ENCODE data around the gene FBXW8.

FBXW8 gene

GRCh38 chr12:117023998-117024960 lies 113.5 kb downstream of the FBXW8 start:
- Histone ChIP-seq H3K4me1 (ENCODE audit: insufficient read depth, low read length) (no peaks in the 10 kb centered on the region), H3K4me3 (ENCODE audit: low read depth in 1 of 2, low read length in 2 of 2) (no peak overlapping the region), H3K36me3 (ENCODE audit: insufficient read depth, low read length) (peaks cover 46% of the 10 kb centered on the region), H3K27ac (ENCODE audit: low read depth, low read length) (no peak overlapping the region), H3K9ac (ENCODE audit: low read length) (no peak overlapping the region), H3K27me3 (ENCODE audit: control insufficient read depth in 1 of 2, insufficient read depth in 2 of 2, low read length in 2 of 2) (no peaks in the 10 kb centered on the region), H3K9me3 (ENCODE audit: low read length) (no peaks in the 10 kb centered on the region)

GRCh38 chr12:117024961-117025480 lies 114.3 kb downstream of the FBXW8 start:
- H3K9ac ChIP-seq (ENCODE audit: low read length), result no peak overlapping the region
- H3K9me3 ChIP-seq (ENCODE audit: low read length), result no peaks in the 10 kb centered on the region
- H3K4me1 ChIP-seq (ENCODE audit: insufficient read depth, low read length), result no peaks in the 10 kb centered on the region
- H3K4me3 ChIP-seq (ENCODE audit: low read depth in 1 of 2, low read length in 2 of 2), result no peak overlapping the region
- no peaks in the 10 kb centered on the region for H3K27me3 ChIP-seq (ENCODE audit: control insufficient read depth in 1 of 2, insufficient read depth in 2 of 2, low read length in 2 of 2)
- no peak overlapping the region for H3K27ac ChIP-seq (ENCODE audit: low read depth, low read length)
- H3K36me3 ChIP-seq (ENCODE audit: insufficient read depth, low read length), result peaks cover 48% of the 10 kb centered on the region

GRCh38 chr12:117025481-117026151 lies 114.9 kb downstream of the FBXW8 start:
- Histone ChIP-seq H3K4me3 (ENCODE audit: low read depth in 1 of 2, low read length in 2 of 2) (no peak overlapping the region), H3K9ac (ENCODE audit: low read length) (no peak overlapping the region), H3K36me3 (ENCODE audit: insufficient read depth, low read length) (peaks cover 44% of the 10 kb centered on the region), H3K4me1 (ENCODE audit: insufficient read depth, low read length) (no peaks in the 10 kb centered on the region), H3K27ac (ENCODE audit: low read depth, low read length) (no peak overlapping the region), H3K9me3 (ENCODE audit: low read length) (no peaks in the 10 kb centered on the region), H3K27me3 (ENCODE audit: control insufficient read depth in 1 of 2, insufficient read depth in 2 of 2, low read length in 2 of 2) (no peaks in the 10 kb centered on the region)

- no peak overlapping the region for H3K27ac ChIP-seq (ENCODE audit: low read depth, low read length)
- H3K9ac ChIP-seq (ENCODE audit: low read length), result no peak overlapping the region
- peaks cover 40% of the 10 kb centered on the region for H3K36me3 ChIP-seq (ENCODE audit: insufficient read depth, low read length)
These were observed 115.6 kb downstream of the FBXW8 start for GRCh38 chr12:117026343-117026742.

GRCh38 chr12:117026921-117027250 lies 116.1 kb downstream of the FBXW8 start:
- Histone ChIP-seq H3K4me1 (ENCODE audit: insufficient read depth, low read length) (no peaks in the 10 kb centered on the region), H3K36me3 (ENCODE audit: insufficient read depth, low read length) (peaks cover 40% of the 10 kb centered on the region), H3K4me3 (ENCODE audit: low read depth in 1 of 2, low read length in 2 of 2) (no peak overlapping the region), H3K9ac (ENCODE audit: low read length) (no peak overlapping the region), H3K27ac (ENCODE audit: low read depth, low read length) (no peak overlapping the region), H3K9me3 (ENCODE audit: low read length) (no peaks in the 10 kb centered on the region), H3K27me3 (ENCODE audit: control insufficient read depth in 1 of 2, insufficient read depth in 2 of 2, low read length in 2 of 2) (no peaks in the 10 kb centered on the region)

More at GRCh38 chr12:117026343-117026742, 115.6 kb downstream of the FBXW8 start:
- Histone ChIP-seq H3K4me3 (ENCODE audit: low read depth in 1 of 2, low read length in 2 of 2) (no peak overlapping the region), H3K27me3 (ENCODE audit: control insufficient read depth in 1 of 2, insufficient read depth in 2 of 2, low read length in 2 of 2) (no peaks in the 10 kb centered on the region), H3K4me1 (ENCODE audit: insufficient read depth, low read length) (no peaks in the 10 kb centered on the region), H3K9me3 (ENCODE audit: low read length) (no peaks in the 10 kb centered on the region)

- H3K9me3 ChIP-seq (ENCODE audit: low read length), result no peaks in the 10 kb centered on the region
- H3K27ac ChIP-seq (ENCODE audit: low read depth, low read length), result no peak overlapping the region
- no peak overlapping the region for H3K4me3 ChIP-seq (ENCODE audit: low read depth in 1 of 2, low read length in 2 of 2)
- H3K36me3 ChIP-seq (ENCODE audit: insufficient read depth, low read length), result peaks cover 40% of the 10 kb centered on the region
- H3K9ac ChIP-seq (ENCODE audit: low read length), result no peak overlapping the region
- H3K27me3 ChIP-seq (ENCODE audit: control insufficient read depth in 1 of 2, insufficient read depth in 2 of 2, low read length in 2 of 2), result no peaks in the 10 kb centered on the region
- H3K4me1 ChIP-seq (ENCODE audit: insufficient read depth, low read length), result peaks cover 2% of the 10 kb centered on the region
These were observed 116.7 kb downstream of the FBXW8 start for GRCh38 chr12:117027251-117028086.

- H3K9ac ChIP-seq (ENCODE audit: low read length), result no peak overlapping the region
- H3K4me1 ChIP-seq (ENCODE audit: insufficient read depth, low read length), result peaks cover 10% of the 10 kb centered on the region
- no peak overlapping the region for H3K27ac ChIP-seq (ENCODE audit: low read depth, low read length)
- no peak overlapping the region for H3K4me3 ChIP-seq (ENCODE audit: low read depth in 1 of 2, low read length in 2 of 2)
- H3K27me3 ChIP-seq (ENCODE audit: control insufficient read depth in 1 of 2, insufficient read depth in 2 of 2, low read length in 2 of 2), result peaks cover 0 to 5% of the 10 kb centered on the region in 2 donors
- no peaks in the 10 kb centered on the region for H3K9me3 ChIP-seq (ENCODE audit: low read length)
- peaks cover 40% of the 10 kb centered on the region for H3K36me3 ChIP-seq (ENCODE audit: insufficient read depth, low read length)
These were observed 117.5 kb downstream of the FBXW8 start for GRCh38 chr12:117028254-117028653.

- Histone ChIP-seq H3K9ac (ENCODE audit: low read length) (no peak overlapping the region), H3K27me3 (ENCODE audit: control insufficient read depth in 1 of 2, insufficient read depth in 2 of 2, low read length in 2 of 2) (peaks cover 9 to 24% of the 10 kb centered on the region in 2 donors), H3K9me3 (ENCODE audit: low read length) (no peaks in the 10 kb centered on the region), H3K4me3 (ENCODE audit: low read depth in 1 of 2, low read length in 2 of 2) (no peak overlapping the region), H3K4me1 (ENCODE audit: insufficient read depth, low read length) (peaks cover 21% of the 10 kb centered on the region), H3K36me3 (ENCODE audit: insufficient read depth, low read length) (peaks cover 28% of the 10 kb centered on the region), H3K27ac (ENCODE audit: low read depth, low read length) (no peak overlapping the region)
These were observed 119.6 kb downstream of the FBXW8 start for GRCh38 chr12:117030187-117030900.

GRCh38 chr12:117031843-117032592 lies 121.3 kb downstream of the FBXW8 start:
- Histone ChIP-seq H3K27ac (ENCODE audit: low read depth, low read length) (no peak overlapping the region), H3K9ac (ENCODE audit: low read length) (no peak overlapping the region), H3K9me3 (ENCODE audit: low read length) (no peaks in the 10 kb centered on the region)

More at GRCh38 chr12:117031843-117032592, 121.3 kb downstream of the FBXW8 start:
- H3K27me3 ChIP-seq (ENCODE audit: control insufficient read depth in 1 of 2, insufficient read depth in 2 of 2, low read length in 2 of 2), result peaks cover 12 to 33% of the 10 kb centered on the region in 2 donors
- H3K36me3 ChIP-seq (ENCODE audit: insufficient read depth, low read length), result peaks cover 20% of the 10 kb centered on the region
- H3K4me1 ChIP-seq (ENCODE audit: insufficient read depth, low read length), result peaks cover 21% of the 10 kb centered on the region
- H3K4me3 ChIP-seq (ENCODE audit: low read depth in 1 of 2, low read length in 2 of 2), result no peak overlapping the region

Measured in muscle layer of colon (tissue), 2 donors.